ENCODE data around the gene INPP5D.

DNA sequence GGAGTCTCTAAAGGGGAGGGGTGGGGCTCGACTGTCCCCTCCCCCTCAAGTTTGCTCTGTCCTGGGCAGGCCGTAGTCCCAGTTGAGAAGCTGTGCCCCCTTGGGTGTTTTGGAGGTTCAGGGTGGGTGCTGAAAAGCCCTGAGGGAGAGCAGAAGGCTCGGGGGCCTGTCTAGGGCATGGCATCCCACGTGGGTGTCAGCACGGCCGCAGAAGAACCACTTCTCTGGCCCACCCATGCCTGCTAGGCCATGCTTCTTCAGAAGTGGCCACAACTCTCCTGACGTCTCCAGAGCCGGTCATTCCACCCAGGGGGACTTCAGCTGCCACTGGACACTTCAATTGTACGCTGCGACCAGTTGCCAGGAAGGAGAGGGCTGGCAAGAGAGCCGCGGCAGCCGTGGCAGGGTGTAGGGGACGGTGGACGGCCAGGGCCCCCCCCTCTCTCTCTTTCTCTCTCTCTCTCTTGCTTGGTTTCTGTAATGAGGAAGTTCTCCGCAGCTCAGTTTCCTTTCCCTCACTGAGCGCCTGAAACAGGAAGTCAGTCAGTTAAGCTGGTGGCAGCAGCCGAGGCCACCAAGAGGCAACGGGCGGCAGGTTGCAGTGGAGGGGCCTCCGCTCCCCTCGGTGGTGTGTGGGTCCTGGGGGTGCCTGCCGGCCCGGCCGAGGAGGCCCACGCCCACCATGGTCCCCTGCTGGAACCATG is at the start of gene INPP5D:
- TF ChIP-seq ESRRG (CRISPR knock-in tag; IDR thresholded peaks at IDR 0.05) (no peak), ZFP3 (CRISPR knock-in tag; IDR thresholded peaks at IDR 0.05) (no peak), RARB (CRISPR knock-in tag; IDR thresholded peaks at IDR 0.05) (no peak), ZNF8 (CRISPR knock-in tag; IDR thresholded peaks at IDR 0.05) (no peak), ARNTL (CRISPR knock-in tag; IDR thresholded peaks at IDR 0.05; ENCODE audit: borderline replicate concordance, low read depth) (no peak), BACH2 (CRISPR knock-in tag; IDR thresholded peaks at IDR 0.05; ENCODE audit: borderline replicate concordance) (no peak), SNAI2 (CRISPR knock-in tag; IDR thresholded peaks at IDR 0.05) (no peak), PPARA (CRISPR knock-in tag; IDR thresholded peaks at IDR 0.05; ENCODE audit: borderline replicate concordance) (no peak), ISL1 (CRISPR knock-in tag; IDR thresholded peaks at IDR 0.05) (no peak), CSDC2 (CRISPR knock-in tag; IDR thresholded peaks at IDR 0.05) (no peak)
- TF ChIP-seq, protein P1, sequence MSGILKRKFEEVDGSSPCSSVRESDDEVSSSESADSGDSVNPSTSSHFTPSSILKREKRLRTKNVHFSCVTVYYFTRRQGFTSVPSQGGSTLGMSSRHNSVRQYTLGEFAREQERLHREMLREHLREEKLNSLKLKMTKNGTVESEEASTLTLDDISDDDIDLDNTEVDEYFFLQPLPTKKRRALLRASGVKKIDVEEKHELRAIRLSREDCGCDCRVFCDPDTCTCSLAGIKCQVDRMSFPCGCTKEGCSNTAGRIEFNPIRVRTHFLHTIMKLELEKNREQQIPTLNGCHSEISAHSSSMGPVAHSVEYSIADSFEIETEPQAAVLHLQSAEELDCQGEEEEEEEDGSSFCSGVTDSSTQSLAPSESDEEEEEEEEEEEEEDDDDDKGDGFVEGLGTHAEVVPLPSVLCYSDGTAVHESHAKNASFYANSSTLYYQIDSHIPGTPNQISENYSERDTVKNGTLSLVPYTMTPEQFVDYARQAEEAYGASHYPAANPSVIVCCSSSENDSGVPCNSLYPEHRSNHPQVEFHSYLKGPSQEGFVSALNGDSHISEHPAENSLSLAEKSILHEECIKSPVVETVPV (CRISPR knock-in tag; IDR thresholded peaks at IDR 0.05) = no peak
- TF ChIP-seq, protein P2, sequence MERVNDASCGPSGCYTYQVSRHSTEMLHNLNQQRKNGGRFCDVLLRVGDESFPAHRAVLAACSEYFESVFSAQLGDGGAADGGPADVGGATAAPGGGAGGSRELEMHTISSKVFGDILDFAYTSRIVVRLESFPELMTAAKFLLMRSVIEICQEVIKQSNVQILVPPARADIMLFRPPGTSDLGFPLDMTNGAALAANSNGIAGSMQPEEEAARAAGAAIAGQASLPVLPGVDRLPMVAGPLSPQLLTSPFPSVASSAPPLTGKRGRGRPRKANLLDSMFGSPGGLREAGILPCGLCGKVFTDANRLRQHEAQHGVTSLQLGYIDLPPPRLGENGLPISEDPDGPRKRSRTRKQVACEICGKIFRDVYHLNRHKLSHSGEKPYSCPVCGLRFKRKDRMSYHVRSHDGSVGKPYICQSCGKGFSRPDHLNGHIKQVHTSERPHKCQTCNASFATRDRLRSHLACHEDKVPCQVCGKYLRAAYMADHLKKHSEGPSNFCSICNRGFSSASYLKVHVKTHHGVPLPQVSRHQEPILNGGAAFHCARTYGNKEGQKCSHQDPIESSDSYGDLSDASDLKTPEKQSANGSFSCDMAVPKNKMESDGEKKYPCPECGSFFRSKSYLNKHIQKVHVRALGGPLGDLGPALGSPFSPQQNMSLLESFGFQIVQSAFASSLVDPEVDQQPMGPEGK (CRISPR knock-in tag; IDR thresholded peaks at IDR 0.05; ENCODE audit: borderline replicate concordance) = no peak

All from SK-N-SH treated with all-trans-retinoic acid at 6 μM for 48 hours (cell line).